Frontal cortex (tissue), 4 donors: Measurements from ENCODE around the gene PACSIN1. TPM values are rescaled to one million over a fixed set of nuclear protein-coding genes. Genes with fewer than 3 reads are reported as not detected.
"Not testable (repeated sequence)": the region's sequence is repeated elsewhere in the genome, so short reads cannot be mapped to it uniquely, and the experiment has no call there.

Source experiments
- DNase-seq, 2 donors: peaks; one replicate each; pipeline ENCODE4 v3.0.0; 2012; ENCODE audit warnings: low spot score in 2 of 2
- FAIRE-seq: peaks from 2 replicates; lab custom pipeline; 2012; peaks lifted over from hg19 to GRCh38; lab: Jason Lieb, UNC
- total RNA-seq: library from RNA; depleted of rRNA; stranded (reverse); fragments of >200 nt; gene quantifications from one replicate; pipeline ENCODE4 v1.2.3, GENCODE V29; 2014
- donor health status: control.
- donor health status: control.
- donor health status: control.

PACSIN1 gene
- total RNA-seq, 1 donor from 2014 or later, result 2.9 TPM

DNA sequence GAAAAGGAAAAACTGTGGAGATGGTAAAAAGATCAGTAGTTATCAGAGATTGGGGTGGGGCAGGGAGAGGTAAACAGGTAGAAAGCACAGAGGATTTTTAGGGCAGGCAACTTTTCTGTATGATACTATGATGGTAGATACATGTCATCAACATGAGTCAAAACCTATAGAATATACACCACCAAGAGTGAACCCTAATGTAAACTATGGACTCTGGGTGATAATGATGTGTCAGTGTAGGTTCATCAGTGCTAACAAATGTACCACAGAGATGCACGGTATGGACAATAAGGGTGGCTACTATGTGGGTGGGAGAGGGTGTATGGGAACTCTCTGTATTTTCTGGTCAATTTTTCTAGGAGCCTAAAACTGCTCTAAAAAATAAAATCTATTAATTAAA, 18.5 kb downstream of the PACSIN1 start:
- DNase-seq (no peak), FAIRE-seq (no peak)

DNA sequence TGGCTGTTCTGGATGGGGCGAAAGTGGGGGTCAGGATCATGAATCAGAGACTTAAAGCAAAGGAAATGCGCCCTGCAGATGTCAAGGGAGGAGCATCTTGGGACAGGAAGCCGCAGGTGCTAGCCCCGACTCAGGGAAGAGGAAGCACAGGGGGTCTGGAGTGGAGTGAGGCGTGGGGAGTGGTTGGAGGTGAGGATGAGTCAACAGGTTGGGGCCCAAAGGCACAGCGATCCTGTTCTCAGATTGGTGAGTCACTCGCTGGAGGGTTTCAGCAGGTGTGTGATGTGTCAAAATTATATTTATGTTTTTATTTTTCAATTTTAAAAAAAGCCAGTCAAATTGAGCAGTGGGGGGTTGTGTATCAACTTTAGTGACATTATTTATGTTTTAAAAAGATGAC, 19.0 kb downstream of the PACSIN1 start:
- no peak for DNase-seq
- no peak for FAIRE-seq

- DNase-seq (no peak), FAIRE-seq (no peak)
These were observed 19.6 kb downstream of the PACSIN1 start for GRCh38 chr6:34485321-34486060.

- DNase-seq, result no peak
- FAIRE-seq, result no peak
These were observed 20.3 kb downstream of the PACSIN1 start for GRCh38 chr6:34486106-34486740.

- DNase-seq, result not testable (repeated sequence)
These were observed 21.0 kb downstream of the PACSIN1 start for GRCh38 chr6:34486886-34487285.

GRCh38 chr6:34487536-34487935, 21.7 kb downstream of the PACSIN1 start:
- DNase-seq (no peak), FAIRE-seq (no peak)

More at GRCh38 chr6:34486886-34487285, 21.0 kb downstream of the PACSIN1 start:
- not testable (repeated sequence) for FAIRE-seq

DNA sequence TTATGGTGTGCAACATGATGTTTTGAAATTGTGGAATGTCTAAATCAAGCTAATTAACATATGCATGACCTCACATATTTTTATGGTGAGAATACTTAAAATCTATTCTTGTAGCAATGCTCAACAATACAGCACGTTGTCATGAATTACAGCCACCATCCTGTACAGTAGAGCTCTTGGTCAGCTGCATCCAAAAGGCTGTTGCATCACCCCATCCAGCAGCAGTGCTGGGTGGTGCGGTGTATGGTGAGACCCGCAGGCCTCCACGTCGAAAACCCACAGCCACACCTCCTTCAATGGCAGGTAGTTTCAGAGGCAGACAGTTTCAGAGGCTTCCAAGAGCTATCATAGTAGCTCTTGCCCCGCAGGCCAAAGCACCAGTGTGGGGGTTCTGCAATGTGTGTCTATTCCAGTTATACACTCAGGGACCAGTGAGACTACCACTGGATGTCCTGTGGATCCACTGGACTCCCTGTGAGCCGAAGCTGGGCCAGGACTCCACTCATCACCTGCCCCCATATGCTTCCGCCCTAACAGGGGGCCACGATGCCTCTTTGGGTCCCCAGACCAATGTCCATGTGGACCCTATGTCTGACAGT, 23.4 kb downstream of the PACSIN1 start:
- FAIRE-seq, result no peak

DNA sequence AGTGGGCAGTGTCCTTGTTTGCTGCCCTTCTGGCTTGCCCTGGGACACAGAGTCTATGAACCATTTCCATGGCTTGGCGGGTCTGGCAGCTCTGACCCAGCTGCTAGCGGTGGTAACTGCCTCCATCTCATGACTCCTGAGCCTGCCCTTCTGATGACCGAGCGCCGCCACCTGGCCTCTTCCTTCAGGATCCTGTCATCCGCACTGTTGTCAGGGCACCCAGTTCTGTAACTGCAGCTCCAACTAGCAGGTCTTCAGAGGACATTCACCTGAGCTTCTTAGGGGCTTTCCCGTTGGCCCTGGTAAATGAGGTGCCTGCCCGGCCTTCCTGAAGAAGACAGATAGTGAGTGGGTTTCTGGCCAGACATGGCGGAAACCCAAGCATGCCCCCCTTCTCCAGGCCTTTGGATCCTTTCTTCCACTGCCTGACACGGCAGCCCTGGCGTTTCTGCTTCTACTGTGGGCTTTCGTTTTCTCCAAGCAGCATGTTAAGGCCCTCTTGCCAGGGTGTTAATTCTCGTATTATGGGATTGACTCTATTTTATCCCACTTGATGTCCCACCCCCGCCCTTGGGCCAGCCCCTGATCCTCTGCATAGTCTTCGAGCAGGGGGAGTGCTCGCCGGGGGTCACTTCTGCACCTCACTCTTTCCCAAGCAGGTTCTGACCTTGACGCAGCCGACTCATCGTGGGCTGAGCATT, 24.7 kb downstream of the PACSIN1 start:
- DNase-seq, result no peak
- no peak for FAIRE-seq

More for the DNA sequence above, 23.4 kb downstream of the PACSIN1 start:
- no peak for DNase-seq

- no peak for FAIRE-seq
- no peak for DNase-seq
These were observed 25.2 kb downstream of the PACSIN1 start for GRCh38 chr6:34491091-34491430.

DNA sequence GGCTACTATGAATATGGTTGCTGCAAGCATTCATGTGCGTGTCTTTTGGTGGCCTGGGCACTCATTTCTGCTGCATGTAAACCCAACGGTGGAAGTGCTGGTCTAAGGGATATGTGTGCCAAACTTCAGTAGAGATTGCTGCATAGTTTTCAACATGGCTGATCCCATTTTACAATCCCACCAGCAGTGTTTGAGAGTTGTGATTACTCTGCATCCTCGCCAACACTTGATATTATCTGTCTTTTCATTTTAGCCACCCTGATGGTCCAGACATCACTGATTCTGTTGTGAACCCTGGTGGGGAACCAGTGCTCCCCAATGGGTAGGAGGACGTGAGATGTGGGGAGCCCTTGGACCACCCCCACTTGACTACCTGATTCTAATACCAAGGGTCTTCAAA, 27.5 kb downstream of the PACSIN1 start:
- DNase-seq (no peak), FAIRE-seq (no peak)

DNA sequence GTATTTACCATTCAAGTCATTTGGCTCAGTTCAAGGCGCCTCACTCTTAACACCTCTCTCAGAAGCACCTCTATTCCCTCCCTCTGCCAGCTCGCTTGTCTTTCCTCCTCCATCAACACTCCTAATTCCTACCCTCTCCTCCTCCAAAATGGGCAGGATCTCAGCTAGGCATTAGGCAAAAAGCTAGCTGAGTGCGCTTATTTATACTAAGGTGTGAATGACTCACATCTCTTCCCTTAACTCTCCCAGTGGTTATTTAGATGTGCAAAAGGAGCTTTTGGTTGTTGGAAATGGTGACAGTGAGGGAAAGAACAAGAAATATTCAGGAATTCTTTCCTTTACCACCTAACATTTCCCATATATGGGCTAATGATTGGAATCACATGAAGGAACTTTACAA, 29.1 kb downstream of the PACSIN1 start:
- DNase-seq (no peak), FAIRE-seq (no peak)

DNA sequence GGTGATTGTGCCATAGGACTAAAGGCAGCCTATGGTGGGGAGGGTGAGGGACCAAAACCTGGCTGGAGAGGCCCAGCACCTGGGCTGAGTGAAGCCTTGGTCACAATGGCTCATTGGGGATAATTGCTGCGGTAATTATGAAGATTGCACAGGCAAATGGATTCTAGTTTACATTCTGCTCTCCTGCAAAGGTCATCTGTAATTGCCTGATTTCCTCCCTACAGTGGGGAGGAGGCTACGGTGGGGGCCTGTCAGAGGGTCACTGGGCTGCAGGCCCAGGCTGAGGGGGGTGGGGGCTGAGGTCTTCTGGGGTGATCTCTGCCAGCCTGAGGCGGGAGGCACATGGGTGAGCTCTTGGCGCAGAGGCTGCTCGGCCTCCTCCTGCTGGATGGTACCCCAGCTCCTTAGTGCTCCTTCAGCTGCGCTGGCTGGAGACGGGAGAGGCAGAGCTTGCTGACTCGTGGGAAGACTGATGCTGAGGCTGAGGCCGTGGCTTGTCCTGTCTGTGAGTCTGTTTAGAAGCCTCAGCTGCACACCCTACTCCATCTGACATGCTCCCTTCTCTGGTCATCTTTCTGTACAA, 30.3 kb downstream of the PACSIN1 start:
- FAIRE-seq, result no peak
- no peak for DNase-seq

- FAIRE-seq (no peak), DNase-seq (no peak)
These were observed 31.5 kb downstream of the PACSIN1 start for GRCh38 chr6:34497411-34497810.

DNA sequence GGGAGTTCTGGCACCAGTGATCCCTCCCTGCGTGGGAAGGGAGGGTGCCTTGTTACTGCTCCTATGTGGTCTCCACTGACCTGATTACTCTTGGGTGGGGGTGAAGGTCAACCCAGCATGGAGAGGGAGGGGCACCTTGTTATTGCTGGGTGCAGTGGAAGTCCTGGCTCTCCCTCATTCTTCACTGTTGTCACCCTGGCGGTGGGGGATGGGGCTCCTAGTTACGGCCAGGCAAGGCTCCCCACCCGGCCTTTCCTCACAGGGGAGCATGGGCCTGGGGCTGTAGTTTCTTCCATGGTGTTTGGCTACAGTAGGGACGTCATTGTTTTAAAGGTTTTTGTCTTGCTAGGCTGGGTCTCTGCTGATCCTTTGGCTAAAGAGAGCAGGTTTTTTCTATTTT, 40.8 kb downstream of the PACSIN1 start:
- no peak for DNase-seq
- no peak for FAIRE-seq

DNA sequence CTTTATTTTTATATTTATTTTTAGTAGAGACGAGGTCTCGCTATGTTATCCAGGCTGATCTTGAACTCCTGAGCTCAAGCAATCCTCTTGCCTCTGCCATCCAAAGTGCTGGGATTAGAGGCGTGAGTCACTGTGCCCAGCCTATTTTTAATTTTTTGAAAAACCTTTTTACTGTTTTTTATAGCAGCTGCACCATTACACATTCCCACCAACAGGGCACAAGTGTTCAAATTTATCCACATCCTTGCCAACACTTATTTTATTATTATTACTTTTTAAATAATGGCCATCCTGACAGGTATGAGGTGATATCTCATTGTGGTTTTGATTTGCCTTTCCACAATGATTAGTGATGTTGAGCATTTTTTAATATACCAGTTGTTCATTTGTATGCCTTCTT, 42.5 kb downstream of the PACSIN1 start:
- DNase-seq, result no peak
- no peak for FAIRE-seq

GRCh38 chr6:34509782-34510181, 43.9 kb downstream of the PACSIN1 start:
- no peak for DNase-seq
- FAIRE-seq, result no peak

DNA sequence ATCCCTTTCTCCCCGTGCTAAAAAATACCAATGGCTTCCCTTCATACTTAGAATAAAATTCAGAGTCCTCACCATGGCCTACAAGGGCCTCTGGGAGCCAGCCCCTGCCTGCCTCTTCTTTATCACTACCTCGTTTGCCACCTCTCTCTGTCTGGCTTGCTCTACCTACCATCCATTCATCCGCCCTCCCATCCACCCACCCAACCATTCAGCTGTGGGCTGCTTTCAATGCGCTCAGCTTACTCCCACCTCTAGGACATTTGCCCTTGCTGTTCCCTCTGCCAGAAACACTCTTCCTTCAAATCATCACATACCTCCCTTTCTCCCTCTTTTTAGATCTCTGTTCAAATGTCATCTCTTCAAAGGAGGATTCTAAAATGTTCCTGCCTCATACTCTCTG, 44.4 kb downstream of the PACSIN1 start:
- no peak for FAIRE-seq

DNA sequence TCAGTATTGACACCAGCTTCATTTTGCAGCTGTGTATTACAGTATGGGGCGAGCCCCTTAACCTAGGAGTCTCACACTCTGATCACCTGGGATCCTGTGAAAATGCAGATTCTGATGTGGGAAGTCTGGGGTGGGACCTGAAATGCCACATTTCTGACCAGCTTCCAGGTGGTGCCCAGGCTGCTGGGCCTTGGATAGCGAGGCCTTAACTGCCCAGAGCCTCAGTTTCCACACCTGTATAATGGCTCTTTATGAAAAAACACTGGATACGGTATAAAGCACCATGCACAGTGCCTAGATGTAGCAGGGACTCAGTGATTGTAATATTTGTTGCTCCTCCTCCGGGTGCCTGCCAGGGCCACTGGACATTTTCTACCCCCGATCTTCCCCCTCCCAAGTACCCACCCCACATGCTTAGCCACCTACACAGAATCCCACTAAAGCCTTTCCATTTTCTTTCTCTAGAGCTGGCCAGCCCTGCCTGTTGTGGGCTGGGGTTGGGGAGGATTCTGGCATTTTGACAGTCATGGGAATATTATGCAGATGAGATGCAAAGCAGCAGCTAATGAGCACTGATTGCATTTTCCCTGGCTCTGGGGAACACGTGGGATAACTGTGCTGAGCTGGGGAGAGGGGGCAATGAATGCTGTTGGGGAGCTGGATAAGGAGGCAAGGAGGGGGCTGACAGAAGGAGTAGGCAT, 45.5 kb downstream of the PACSIN1 start:
- DNase-seq (no peak), FAIRE-seq (no peak)

More for the DNA sequence above, 44.4 kb downstream of the PACSIN1 start:
- no peak for DNase-seq

DNA sequence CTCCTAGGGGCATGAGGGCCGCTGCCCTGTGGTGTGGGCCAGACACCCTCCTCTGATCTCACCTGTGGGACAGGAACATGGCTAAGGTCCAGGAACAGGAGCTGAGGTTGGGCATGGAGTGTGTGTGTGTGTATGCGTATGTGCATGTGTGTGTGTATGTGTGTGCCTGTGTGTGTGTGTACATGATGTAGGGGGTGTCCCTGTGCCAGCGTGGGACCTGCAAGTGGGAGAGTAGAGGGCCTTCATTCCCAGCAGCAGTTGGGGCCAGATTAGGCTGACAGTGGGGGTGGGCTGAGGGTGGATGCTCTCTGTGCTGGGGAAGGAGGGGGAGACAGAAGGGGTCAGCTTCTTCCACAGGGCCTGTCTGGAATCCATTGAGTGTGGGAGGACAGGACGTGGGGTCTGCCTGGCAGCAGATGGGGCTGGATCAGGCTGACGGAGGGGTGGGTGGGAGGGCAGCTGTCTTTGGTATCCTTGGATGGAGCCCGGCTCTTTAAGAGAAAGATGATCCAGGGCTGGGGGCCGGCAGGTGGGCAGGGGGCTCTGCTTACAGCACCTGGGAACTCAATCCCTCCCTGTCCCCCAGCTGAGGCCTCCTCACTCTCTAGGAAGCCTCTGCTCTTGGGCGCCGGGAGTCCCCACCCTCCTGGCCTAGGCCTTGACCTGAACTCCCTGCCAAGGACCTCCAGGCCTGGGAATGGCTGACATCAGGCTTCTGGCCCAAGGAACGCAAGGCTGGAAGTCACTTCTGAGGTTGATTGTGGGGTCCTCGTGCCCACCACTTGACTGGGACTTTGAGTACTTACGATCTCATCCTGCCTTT, 46.2 kb downstream of the PACSIN1 start:
- DNase-seq, result no peak

More for the DNA sequence above, 46.2 kb downstream of the PACSIN1 start:
- FAIRE-seq, result no peak
